ENCODE measurements around the gene C8B.

GRCh38 chr1:56972976-56973375 is 7.2 kb upstream of the C8B start:
- TF ChIP-seq POLR2A (IDR thresholded peaks at IDR 0.05) (no peak), CTCF (IDR thresholded peaks at IDR 0.05) (no peak), POLR2AphosphoS5 (IDR thresholded peaks at IDR 0.05) (no peak)

All from breast epithelium (tissue), 3 donors.